Measurements from ENCODE around the gene SLC7A5.

Gene SLC7A5

DNA sequence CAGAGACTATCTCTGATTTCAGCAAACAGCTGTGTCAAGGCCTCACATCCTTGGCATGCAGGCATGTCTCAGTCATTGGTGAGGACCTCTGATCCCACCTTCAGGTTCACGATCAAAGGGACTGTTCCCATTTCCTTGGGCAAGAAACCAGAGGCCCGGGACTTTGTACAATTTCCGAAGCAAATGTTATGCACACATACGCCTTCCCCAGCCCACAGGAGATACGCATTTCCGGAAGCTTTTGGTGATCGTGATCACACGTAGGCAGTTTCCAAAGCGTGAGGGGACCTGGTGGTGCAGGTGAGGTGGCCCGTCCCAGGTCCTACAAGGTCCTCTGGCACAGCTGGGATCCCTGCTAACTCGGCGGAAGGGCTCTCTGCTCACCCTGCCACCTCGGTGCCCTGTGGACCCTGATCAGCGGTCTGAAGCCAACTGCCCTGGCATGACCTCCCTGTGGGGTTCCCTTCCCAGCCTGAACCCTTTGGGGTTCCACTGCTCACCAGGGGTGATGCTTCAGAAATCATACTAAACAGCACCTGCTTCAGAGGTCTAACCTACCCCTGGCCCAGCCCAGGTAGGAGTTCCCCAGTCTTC, 74.7 kb downstream of the SLC7A5 start:
- TF ChIP-seq NFIC (IDR thresholded peaks at IDR 0.05) (no peak), YY1 (IDR thresholded peaks at IDR 0.05; ENCODE audit: low read depth) (no peak), EP300 (IDR thresholded peaks at IDR 0.05; ENCODE audit: borderline replicate concordance) (no peak), TAF1 (IDR thresholded peaks at IDR 0.05; ENCODE audit: low read depth) (no peak), FOXM1 (IDR thresholded peaks at IDR 0.05; ENCODE audit: borderline replicate concordance, low read depth) (no peak), EGR1 (IDR thresholded peaks at IDR 0.05) (no peak), CREB1 (IDR thresholded peaks at IDR 0.05; ENCODE audit: low read depth) (no peak), TCF12 (IDR thresholded peaks at IDR 0.05; ENCODE audit: low read depth) (no peak), TEAD4 (IDR thresholded peaks at IDR 0.05) (no peak), ZBTB7A (IDR thresholded peaks at IDR 0.05; ENCODE audit: low read depth) (no peak), CEBPB (IDR thresholded peaks at IDR 0.05) (no peak)
- TF ChIP-seq, protein P1, sequence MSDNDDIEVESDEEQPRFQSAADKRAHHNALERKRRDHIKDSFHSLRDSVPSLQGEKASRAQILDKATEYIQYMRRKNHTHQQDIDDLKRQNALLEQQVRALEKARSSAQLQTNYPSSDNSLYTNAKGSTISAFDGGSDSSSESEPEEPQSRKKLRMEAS (IDR thresholded peaks at IDR 0.05), result no peak
- TF ChIP-seq, protein P2, sequence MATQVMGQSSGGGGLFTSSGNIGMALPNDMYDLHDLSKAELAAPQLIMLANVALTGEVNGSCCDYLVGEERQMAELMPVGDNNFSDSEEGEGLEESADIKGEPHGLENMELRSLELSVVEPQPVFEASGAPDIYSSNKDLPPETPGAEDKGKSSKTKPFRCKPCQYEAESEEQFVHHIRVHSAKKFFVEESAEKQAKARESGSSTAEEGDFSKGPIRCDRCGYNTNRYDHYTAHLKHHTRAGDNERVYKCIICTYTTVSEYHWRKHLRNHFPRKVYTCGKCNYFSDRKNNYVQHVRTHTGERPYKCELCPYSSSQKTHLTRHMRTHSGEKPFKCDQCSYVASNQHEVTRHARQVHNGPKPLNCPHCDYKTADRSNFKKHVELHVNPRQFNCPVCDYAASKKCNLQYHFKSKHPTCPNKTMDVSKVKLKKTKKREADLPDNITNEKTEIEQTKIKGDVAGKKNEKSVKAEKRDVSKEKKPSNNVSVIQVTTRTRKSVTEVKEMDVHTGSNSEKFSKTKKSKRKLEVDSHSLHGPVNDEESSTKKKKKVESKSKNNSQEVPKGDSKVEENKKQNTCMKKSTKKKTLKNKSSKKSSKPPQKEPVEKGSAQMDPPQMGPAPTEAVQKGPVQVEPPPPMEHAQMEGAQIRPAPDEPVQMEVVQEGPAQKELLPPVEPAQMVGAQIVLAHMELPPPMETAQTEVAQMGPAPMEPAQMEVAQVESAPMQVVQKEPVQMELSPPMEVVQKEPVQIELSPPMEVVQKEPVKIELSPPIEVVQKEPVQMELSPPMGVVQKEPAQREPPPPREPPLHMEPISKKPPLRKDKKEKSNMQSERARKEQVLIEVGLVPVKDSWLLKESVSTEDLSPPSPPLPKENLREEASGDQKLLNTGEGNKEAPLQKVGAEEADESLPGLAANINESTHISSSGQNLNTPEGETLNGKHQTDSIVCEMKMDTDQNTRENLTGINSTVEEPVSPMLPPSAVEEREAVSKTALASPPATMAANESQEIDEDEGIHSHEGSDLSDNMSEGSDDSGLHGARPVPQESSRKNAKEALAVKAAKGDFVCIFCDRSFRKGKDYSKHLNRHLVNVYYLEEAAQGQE (IDR thresholded peaks at IDR 0.05; ENCODE audit: low read depth), result no peak
- TF ChIP-seq, protein P3, sequence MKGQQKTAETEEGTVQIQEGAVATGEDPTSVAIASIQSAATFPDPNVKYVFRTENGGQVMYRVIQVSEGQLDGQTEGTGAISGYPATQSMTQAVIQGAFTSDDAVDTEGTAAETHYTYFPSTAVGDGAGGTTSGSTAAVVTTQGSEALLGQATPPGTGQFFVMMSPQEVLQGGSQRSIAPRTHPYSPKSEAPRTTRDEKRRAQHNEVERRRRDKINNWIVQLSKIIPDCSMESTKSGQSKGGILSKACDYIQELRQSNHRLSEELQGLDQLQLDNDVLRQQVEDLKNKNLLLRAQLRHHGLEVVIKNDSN (IDR thresholded peaks at IDR 0.05), result no peak

DNA sequence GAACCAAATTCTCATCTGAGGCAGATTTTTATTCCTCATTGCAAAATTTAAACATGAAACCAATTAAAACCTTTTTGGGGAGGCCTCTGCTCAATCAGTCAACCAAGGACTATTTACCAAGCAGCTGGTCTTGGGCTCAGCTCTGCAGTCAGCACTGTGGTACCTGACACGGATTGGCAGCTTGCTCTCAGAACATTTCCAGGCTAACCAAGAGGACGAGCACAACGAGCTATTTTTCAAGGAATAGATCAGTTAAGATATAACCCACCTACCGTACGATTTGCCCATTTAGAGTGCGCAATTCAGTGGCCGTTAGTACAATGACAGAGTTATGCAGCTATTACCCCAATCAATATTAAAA, 77.1 kb downstream of the SLC7A5 start:
- no peak for TF ChIP-seq YY1 (IDR thresholded peaks at IDR 0.05; ENCODE audit: low read depth)
- no peak for TF ChIP-seq NFIC (IDR thresholded peaks at IDR 0.05)
- TF ChIP-seq RAD21 (IDR thresholded peaks at IDR 0.05; ENCODE audit: low read depth), result no peak
- TF ChIP-seq, protein P2 (IDR thresholded peaks at IDR 0.05; ENCODE audit: low read depth), result no peak
- TF ChIP-seq EGR1 (IDR thresholded peaks at IDR 0.05), result no peak
- TF ChIP-seq, protein P3 (IDR thresholded peaks at IDR 0.05), result no peak
- TF ChIP-seq FOXM1 (IDR thresholded peaks at IDR 0.05; ENCODE audit: borderline replicate concordance, low read depth), result no peak

DNA sequence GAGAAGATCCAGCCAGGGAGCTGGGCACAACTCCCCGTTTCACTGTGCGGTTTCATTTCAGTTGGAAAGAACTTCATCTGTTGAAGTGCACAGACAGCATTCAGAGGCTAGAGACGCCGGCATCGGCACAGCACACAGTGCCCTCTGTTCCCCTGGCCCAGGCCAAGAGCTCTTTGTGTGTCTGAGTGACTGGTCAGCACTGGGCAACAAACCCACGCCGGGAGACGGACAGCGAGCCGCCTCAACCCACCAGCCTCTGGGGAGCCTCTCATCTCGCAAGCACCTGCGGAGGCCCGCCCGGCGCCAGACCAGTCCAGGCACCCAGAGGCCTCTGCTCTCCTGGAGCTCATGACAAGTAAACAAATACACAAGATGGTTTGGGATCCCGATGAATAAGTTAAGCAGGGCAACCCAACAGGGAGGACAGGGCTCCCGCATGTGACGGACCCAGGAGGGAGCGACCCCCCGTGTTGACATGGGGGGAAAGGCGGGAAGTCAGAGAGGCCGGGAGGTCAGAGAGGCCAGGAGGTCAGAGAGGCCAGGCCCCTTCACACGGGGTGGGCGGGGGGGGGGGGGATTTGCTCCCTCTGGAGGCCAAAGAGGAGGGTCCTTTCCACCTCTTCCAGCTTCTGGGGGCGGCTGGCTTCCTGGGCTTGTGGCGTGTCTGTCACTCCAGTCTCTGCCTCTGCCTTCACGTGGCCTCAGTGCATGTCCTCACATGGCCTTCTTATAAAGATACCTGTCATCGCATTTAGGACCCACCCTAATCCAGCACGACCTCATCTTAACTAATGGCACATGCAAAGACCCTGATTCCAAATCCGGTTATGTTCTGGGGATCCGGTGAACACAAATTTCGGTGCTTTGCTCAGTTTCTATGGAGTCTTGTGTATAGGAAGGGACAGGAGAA, 77.8 kb downstream of the SLC7A5 start:
- TF ChIP-seq RAD21 (IDR thresholded peaks at IDR 0.05; ENCODE audit: low read depth) (no peak), NFIC (IDR thresholded peaks at IDR 0.05) (no peak), CEBPB (IDR thresholded peaks at IDR 0.05) (no peak), YY1 (IDR thresholded peaks at IDR 0.05; ENCODE audit: low read depth) (no peak), TAF1 (IDR thresholded peaks at IDR 0.05; ENCODE audit: low read depth) (no peak), CREB1 (IDR thresholded peaks at IDR 0.05; ENCODE audit: low read depth) (no peak), EGR1 (IDR thresholded peaks at IDR 0.05) (no peak), ZBTB7A (IDR thresholded peaks at IDR 0.05; ENCODE audit: low read depth) (no peak), TEAD4 (IDR thresholded peaks at IDR 0.05) (no peak), EP300 (IDR thresholded peaks at IDR 0.05; ENCODE audit: borderline replicate concordance) (no peak), TCF12 (IDR thresholded peaks at IDR 0.05; ENCODE audit: low read depth) (no peak)
- TF ChIP-seq, protein P1 (IDR thresholded peaks at IDR 0.05), result no peak
- TF ChIP-seq, protein P3 (IDR thresholded peaks at IDR 0.05), result no peak
- TF ChIP-seq, protein P2 (IDR thresholded peaks at IDR 0.05; ENCODE audit: low read depth), result no peak
